ENCODE results near the gene MYL5.
"Not testable (repeated sequence)": the region's sequence is repeated elsewhere in the genome, so short reads cannot be mapped to it uniquely, and the experiment has no call there.

Gene MYL5

DNA sequence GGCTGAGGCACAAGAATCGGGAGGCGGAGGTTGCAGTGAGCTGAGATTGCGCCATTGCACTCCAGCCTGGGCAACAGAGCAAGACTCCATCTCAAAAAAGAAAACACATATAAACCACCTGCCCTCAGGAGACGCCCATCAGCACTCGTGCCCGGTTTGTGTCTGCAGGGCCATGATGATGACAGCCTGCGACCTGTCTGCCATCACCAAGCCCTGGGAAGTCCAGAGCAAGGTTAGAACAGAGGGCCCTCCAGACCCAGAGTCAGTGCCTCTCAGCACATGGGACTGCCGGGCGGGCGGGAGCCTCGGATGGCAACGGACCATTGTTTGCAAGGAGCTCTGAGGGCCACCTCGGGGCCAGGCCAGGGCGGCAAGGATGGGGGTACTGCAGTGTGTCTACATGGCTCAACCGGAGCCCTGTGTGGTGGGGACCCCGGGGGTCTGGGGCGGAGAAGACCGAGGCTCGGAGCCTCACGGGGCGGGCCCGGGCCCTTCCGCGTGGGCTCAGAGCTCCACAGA is 9.6 kb upstream of the MYL5 start:
- H3K4me3 ChIP-seq, result no peak overlapping the region
- H3K36me3 ChIP-seq (ENCODE audit: insufficient read depth, low read length), result no peaks in the 10 kb centered on the region
- no peak overlapping the region for H3K9ac ChIP-seq (ENCODE audit: insufficient read length)
- TF ChIP-seq EZH2 (IDR thresholded peaks at IDR 0.05), result no peak
- TF ChIP-seq FOXP2 (optimal IDR thresholded peaks at IDR 0.05; ENCODE audit: control extremely low read depth, extremely low read length, insufficient read depth), result no peak
- TF ChIP-seq POLR2AphosphoS5 (IDR thresholded peaks at IDR 0.05; ENCODE audit: borderline replicate concordance, low read depth, low read length), result no peak
- DNase-seq (ENCODE audit: low read depth, low spot score), result no peak
- H3K9me3 ChIP-seq (ENCODE audit: low read depth, low read length), result no peaks in the 10 kb centered on the region
- no peak overlapping the region for H3K27ac ChIP-seq

DNA sequence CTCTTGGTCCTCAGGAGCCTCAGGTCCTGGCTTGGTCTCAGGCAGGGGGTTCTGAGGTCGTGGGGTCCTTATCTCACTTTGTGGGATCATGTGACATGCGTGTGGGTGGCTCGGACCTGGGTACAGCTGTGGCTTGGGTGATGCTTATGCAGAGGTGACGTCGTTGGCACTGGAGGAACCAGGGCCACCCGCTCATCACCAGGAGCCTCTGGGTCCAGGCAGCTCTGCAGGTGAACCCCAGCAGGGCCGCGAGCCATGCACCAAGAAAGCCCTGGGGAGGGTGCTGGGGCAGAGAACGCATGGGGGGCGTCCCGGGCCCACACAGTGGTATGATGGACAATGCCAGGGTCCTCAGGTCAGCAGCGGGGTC is 9.0 kb upstream of the MYL5 start:
- Histone ChIP-seq H3K27ac (no peak overlapping the region), H3K36me3 (ENCODE audit: insufficient read depth, low read length) (no peaks in the 10 kb centered on the region), H3K9me3 (ENCODE audit: low read depth, low read length) (no peaks in the 10 kb centered on the region), H3K4me3 (no peak overlapping the region), H3K9ac (ENCODE audit: insufficient read length) (no peak overlapping the region)
- no peak for DNase-seq (ENCODE audit: low read depth, low spot score)
- no peak for TF ChIP-seq POLR2AphosphoS5 (IDR thresholded peaks at IDR 0.05; ENCODE audit: borderline replicate concordance, low read depth, low read length)
- no peak for TF ChIP-seq FOXP2 (optimal IDR thresholded peaks at IDR 0.05; ENCODE audit: control extremely low read depth, extremely low read length, insufficient read depth)
- TF ChIP-seq EZH2 (IDR thresholded peaks at IDR 0.05), result no peak

DNA sequence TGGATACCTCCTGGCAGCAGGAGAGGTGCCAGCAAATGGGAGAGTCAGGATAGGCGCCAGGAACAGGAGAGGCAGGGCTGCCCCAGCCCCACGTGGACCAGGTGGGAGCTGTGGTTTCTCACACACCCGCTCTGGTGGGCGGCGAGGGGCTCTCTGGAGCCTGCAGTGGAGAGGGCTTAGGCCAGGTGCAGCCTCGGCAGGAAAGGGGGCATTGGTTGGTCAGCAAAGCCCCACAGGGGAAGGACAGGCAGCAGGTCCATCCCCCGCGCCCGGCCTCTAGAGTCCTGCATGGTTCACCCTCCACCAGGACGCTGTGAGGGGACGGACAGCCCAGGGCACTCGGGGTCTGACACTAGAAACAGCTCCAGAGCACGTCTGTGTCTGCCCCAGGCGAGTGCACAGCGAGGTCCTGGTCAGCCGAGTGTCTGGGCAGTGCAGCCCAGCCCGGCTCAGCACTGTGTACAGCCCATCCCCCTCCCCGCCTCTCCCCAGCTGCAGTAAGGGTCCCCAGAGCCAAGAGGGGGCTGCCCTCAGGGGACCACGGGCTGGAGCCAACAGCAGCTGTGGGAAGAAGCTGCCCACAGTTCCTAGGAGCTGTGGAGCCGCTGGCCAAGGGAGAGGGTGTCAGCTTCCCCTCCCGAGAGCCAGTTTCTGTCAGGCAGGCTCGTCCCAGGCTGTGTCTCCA is 8.4 kb upstream of the MYL5 start:
- H3K36me3 ChIP-seq (ENCODE audit: insufficient read depth, low read length), result peaks cover 4% of the 10 kb centered on the region; the same call in 1 of the 2 replicates
- no peak for DNase-seq (ENCODE audit: low read depth, low spot score)
- H3K4me3 ChIP-seq, result no peak overlapping the region
- H3K9ac ChIP-seq (ENCODE audit: insufficient read length), result no peak overlapping the region
- no peak for TF ChIP-seq FOXP2 (optimal IDR thresholded peaks at IDR 0.05; ENCODE audit: control extremely low read depth, extremely low read length, insufficient read depth)
- no peak for TF ChIP-seq EZH2 (IDR thresholded peaks at IDR 0.05)
- no peak for TF ChIP-seq POLR2AphosphoS5 (IDR thresholded peaks at IDR 0.05; ENCODE audit: borderline replicate concordance, low read depth, low read length)
- H3K9me3 ChIP-seq (ENCODE audit: low read depth, low read length), result no peaks in the 10 kb centered on the region
- no peak overlapping the region for H3K27ac ChIP-seq

DNA sequence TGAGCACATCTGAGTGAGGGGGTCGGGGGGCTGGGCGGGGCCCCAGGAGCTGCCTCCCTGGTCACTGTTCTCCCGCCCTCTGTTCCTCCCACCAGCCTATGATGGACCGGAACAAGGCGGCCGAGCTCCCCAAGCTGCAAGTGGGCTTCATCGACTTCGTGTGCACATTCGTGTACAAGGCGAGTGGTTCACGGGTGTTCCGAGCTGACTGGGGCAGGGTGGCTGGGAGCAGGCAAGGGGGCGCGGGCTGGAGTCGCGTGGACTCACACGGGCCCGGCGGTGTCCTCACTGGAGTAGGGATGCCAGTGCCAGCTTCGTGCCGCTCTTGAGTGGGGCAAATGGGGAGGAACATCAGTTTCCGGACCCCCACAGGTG is 7.9 kb upstream of the MYL5 start:
- TF ChIP-seq FOXP2 (optimal IDR thresholded peaks at IDR 0.05; ENCODE audit: control extremely low read depth, extremely low read length, insufficient read depth) (no peak), POLR2AphosphoS5 (IDR thresholded peaks at IDR 0.05; ENCODE audit: borderline replicate concordance, low read depth, low read length) (no peak), EZH2 (IDR thresholded peaks at IDR 0.05) (no peak)
- DNase-seq (ENCODE audit: low read depth, low spot score), result no peak
- no peak overlapping the region for H3K27ac ChIP-seq
- H3K9me3 ChIP-seq (ENCODE audit: low read depth, low read length), result no peaks in the 10 kb centered on the region
- H3K4me3 ChIP-seq, result no peak overlapping the region
- H3K9ac ChIP-seq (ENCODE audit: insufficient read length), result no peak overlapping the region
- peaks cover 8% of the 10 kb centered on the region for H3K36me3 ChIP-seq (ENCODE audit: insufficient read depth, low read length)

DNA sequence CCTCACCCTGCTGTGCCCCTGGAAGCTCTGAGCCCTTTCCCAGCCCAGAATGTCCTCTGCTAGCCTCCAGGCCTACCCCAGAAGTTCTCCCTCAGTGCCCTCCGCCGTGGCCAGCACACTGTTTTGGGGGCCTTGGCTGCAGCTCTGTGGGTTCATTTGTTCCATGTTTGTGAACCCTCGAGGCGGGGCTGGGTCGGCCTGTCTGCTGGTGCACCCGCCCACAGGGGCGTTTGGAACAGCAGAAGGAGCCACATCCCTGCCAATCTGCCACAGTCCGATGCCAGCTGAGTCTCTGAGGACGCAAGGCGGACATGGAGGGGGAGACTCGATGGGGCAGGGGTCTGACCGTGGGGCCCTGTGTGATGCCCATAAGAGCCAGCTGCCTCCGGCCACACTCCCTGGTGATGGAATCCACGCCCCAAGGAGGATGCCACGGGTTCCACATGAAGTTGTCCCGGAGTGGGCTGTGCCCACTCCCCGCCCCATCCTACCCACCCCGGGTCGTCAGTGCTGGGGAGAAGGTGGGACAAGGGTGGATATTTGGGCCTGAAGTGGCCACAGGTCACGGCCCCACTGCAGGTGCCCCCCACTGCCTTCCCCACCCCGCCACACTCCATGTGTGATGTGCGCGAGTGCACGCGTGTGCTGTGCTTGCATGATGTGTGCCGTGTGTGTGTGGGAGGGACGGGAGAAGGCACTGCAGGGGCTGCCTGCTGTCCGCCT is 7.4 kb upstream of the MYL5 start:
- H3K27ac ChIP-seq, result no peak overlapping the region
- TF ChIP-seq FOXP2 (optimal IDR thresholded peaks at IDR 0.05; ENCODE audit: control extremely low read depth, extremely low read length, insufficient read depth) (no peak), POLR2AphosphoS5 (IDR thresholded peaks at IDR 0.05; ENCODE audit: borderline replicate concordance, low read depth, low read length) (no peak), EZH2 (IDR thresholded peaks at IDR 0.05) (no peak)
- no peak overlapping the region for H3K9ac ChIP-seq (ENCODE audit: insufficient read length)
- peaks cover 14% of the 10 kb centered on the region for H3K36me3 ChIP-seq (ENCODE audit: insufficient read depth, low read length)
- no peak for DNase-seq (ENCODE audit: low read depth, low spot score)
- H3K9me3 ChIP-seq (ENCODE audit: low read depth, low read length), result no peaks in the 10 kb centered on the region
- H3K4me3 ChIP-seq, result no peak overlapping the region

DNA sequence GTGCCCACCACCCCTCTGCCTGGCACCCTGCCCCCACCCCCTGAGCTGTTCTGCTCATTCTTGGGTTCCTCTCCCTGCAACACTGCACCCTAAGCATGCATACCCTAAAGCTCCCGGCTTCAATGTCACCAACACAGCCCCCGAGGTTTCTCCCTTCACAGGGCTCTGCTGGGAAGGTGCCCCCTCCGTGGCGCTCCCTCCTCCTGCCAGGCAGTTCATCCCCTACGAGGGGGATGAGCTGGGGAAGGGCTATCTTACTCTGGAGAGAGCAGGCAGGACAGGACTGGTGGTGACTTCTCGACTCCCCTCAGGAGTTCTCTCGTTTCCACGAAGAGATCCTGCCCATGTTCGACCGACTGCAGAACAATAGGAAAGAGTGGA is 6.8 kb upstream of the MYL5 start:
- Histone ChIP-seq H3K9ac (ENCODE audit: insufficient read length) (no peak overlapping the region), H3K36me3 (ENCODE audit: insufficient read depth, low read length) (peaks cover 19% of the 10 kb centered on the region), H3K4me3 (no peak overlapping the region), H3K9me3 (ENCODE audit: low read depth, low read length) (no peaks in the 10 kb centered on the region), H3K27ac (no peak overlapping the region)
- TF ChIP-seq POLR2AphosphoS5 (IDR thresholded peaks at IDR 0.05; ENCODE audit: borderline replicate concordance, low read depth, low read length) (no peak), EZH2 (IDR thresholded peaks at IDR 0.05) (no peak), FOXP2 (optimal IDR thresholded peaks at IDR 0.05; ENCODE audit: control extremely low read depth, extremely low read length, insufficient read depth) (no peak)
- DNase-seq (ENCODE audit: low read depth, low spot score), result no peak

DNA sequence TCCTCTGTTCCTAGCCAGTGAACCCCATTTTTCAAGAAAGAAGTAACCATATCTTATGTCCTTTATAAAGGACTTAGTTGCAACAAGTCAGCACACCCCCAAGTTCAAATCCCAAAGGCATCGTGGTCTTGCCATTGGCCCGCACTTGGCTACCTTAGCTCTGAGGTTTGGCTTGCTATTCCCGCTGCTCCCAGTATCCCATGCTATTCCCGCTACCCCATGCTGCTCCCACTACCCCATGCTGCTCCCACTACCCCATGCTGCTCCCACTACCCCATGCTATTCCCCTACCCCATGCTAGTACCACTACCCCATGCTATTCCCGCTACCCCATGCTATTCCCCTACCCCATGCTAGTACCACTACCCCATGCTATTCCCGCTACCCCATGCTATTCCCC is 6.1 kb upstream of the MYL5 start:
- H3K9ac ChIP-seq (ENCODE audit: insufficient read length); H3K9me3 ChIP-seq (ENCODE audit: low read depth, low read length); H3K27ac ChIP-seq; DNase-seq (ENCODE audit: low read depth, low spot score); H3K4me3 ChIP-seq: not testable (repeated sequence)
- H3K36me3 ChIP-seq (ENCODE audit: insufficient read depth, low read length), result peaks cover 26% of the 10 kb centered on the region

DNA sequence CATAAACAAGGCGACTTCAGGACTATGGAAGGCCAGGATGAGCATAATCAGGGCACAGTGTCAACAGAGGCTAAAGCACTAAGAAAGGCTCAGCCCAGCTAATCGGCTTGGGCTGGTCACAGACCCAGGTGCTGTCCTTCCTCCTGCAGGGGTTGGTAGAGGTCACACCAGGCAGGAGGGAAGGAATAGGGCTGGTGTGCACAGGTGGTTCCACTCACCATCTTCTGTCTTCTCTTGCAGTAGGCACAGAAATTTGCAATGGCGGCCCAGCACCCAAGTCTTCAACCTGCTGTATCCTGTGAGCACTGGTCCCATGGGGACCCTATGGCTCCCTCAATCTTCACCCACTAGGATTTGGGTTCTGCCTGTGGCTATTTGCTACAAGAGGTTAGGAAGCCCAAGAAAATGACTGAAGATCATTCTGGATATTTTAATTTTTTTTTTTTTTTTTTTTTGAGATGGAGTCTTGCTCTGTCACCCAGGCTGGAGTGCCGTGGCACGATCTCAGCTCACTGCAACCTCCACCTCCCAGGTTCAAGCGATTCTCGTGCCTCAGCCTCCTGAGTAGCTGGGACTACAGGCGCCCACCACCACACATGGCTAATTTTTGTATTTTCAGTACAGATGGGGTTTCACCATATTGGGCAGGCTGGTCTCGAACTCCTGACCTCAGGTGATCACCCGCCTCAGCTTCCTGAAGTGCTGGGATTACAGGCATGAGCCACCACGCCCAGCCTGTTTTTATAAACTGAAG is 4.4 kb upstream of the MYL5 start:
- H3K4me3 ChIP-seq; H3K9ac ChIP-seq (ENCODE audit: insufficient read length); H3K27ac ChIP-seq; H3K9me3 ChIP-seq (ENCODE audit: low read depth, low read length); DNase-seq (ENCODE audit: low read depth, low spot score): not testable (repeated sequence)
- peaks cover 26% of the 10 kb centered on the region for H3K36me3 ChIP-seq (ENCODE audit: insufficient read depth, low read length)

All from SK-N-MC (cell line).